Right lobe of liver (tissue), 6 donors: Measurements from ENCODE around the gene ASCL2. TPM values are rescaled to one million over a fixed set of nuclear protein-coding genes. Genes with fewer than 3 reads are reported as not detected.

Experiments
- ATAC-seq, 4 donors: fragments of 200-7000 bp; cut with Tn5 transposase; one replicate each; pipeline ENCODE4 v1.9.1; 2020; ENCODE audit warnings: mild to moderate bottlenecking in 4 of 4, moderate library complexity in 4 of 4
- DNase-seq, 3 donors: peaks; one replicate each; pipeline ENCODE4 v3.0.0-alpha.2; 2020
- H3K27ac ChIP-seq, 3 donors: fragments of 200-600 bp; one replicate each; pipeline ENCODE4 v1.8.0; 2022
- H3K27me3 ChIP-seq, 2 donors: fragments of 200-600 bp; one replicate each; pipeline ENCODE4 v1.8.0; 2022
- H3K36me3 ChIP-seq, 4 donors: fragments of 200-600 bp; sonication (generic) in 1 of 4; one replicate each; pipeline versions ENCODE4 v1.5.1 to v1.8.0; 2017 to 2022; ENCODE audit warnings: control low read depth in 1 of 4
- H3K4me1 ChIP-seq, 4 donors: fragments of 200-600 bp; sonication (generic) in 1 of 4; one replicate each; pipeline versions ENCODE4 v1.5.1 to v1.8.0; 2017 to 2022; ENCODE audit warnings: control low read depth in 1 of 4
- H3K4me3 ChIP-seq, 3 donors: fragments of 200-600 bp; one replicate each; pipeline ENCODE4 v1.8.0; 2022
- H3K9me3 ChIP-seq, 4 donors: fragments of 200-600 bp; sonication (generic) in 1 of 4; one replicate each; pipeline versions ENCODE4 v1.5.1 to v1.8.0; 2017 to 2022; ENCODE audit warnings: control low read depth in 1 of 4
- CTCF ChIP-seq, 4 donors: fragments of 200-600 bp in 3 of 4; fragments of 450-650 bp in 1 of 4; IDR thresholded peaks; one replicate each; pipeline versions ENCODE4 v1.5.1 to v1.8.0; 2016 to 2022; ENCODE audit warnings: antibody characterized with exemption in 4 of 4, mild to moderate bottlenecking in 2 of 4
- POLR2A ChIP-seq: fragments of 450-650 bp; IDR thresholded peaks from one replicate; pipeline ENCODE4 v1.6.1; 2017; ENCODE audit warnings: antibody characterized with exemption, mild to moderate bottlenecking
- whole genome bisulfite sequencing: methylation state at CpG from one replicate; pipeline ENCODE4 v1.1.6; 2018; ENCODE audit warnings: low coverage, low lambda C conversion rate; ENCODE audit not compliant: insufficient coverage; ENCODE audit errors: missing lambda C conversion rate; 5-methylcytosine and 5-hydroxymethylcytosine counted together
- intact Hi-C, 2 donors: fragments of 100-400 bp; cut with DNase I; formaldehyde crosslinking; loops; one replicate each; pipeline versions ENCODE4 v1.11.2 to v1.14.1; 2022
- total RNA-seq, 6 experiments: library from RNA; depleted of rRNA in 2 of 6; stranded (reverse); fragments of >200 nt in 2 of 6; fragmentation: NEBNext Ultra II Directional in 3 of 6; extraction: Animal tissue kit (Norgen Biotek cat#: 25700) in 3 of 6; gene quantifications; one replicate each; pipeline versions ENCODE4 v1.1.0 to v1.2.4, GENCODE V29; 2016 to 2023
- donor health status: DM: no; HTN: yes; CAD: no.
- donor health status: DM: no; HTN: no; CAD: no.
- donor health status: DM: no; HTN: no; CAD: no.
- donor health status: DM: no; HTN: yes; CAD: no.
- donor health status: DM: no; HTN: yes; CAD: no.

Gene ASCL2
- total RNA-seq, 6 experiments from 2014 or later = 0.42 to 0.81 (median 0.64) TPM

- intact Hi-C loops = no loop called here
- peak overlapping the region; percentile 5 to 24 (median 15) for H3K27ac ChIP-seq
- no peak for DNase-seq
Observed at GRCh38 chr11:2235588-2236326, 34.6 kb downstream of the ASCL2 start.

GRCh38 chr11:2234963-2235362 lies 35.4 kb downstream of the ASCL2 start:
- WGBS = 20% methylated on average over 1 of the region's 10 CpGs
- H3K36me3 ChIP-seq = no peaks in the 10 kb centered on the region
- intact Hi-C loops = no loop called here
- TF ChIP-seq CTCF (IDR thresholded peaks at IDR 0.05) (no peak), POLR2A (no peak)
- H3K4me1 ChIP-seq = no peaks in the 10 kb centered on the region
- no peaks in the 10 kb centered on the region for H3K9me3 ChIP-seq
- ATAC-seq (peak; percentile 44 to 62 (median 50)), DNase-seq (no peak)
- H3K27me3 ChIP-seq = no peaks in the 10 kb centered on the region
- no peak overlapping the region for H3K4me3 ChIP-seq
- H3K27ac ChIP-seq = no peak overlapping the region

More at GRCh38 chr11:2235588-2236326, 34.6 kb downstream of the ASCL2 start:
- TF ChIP-seq CTCF (IDR thresholded peaks at IDR 0.05) = no peak
- TF ChIP-seq POLR2A = no peak
- Histone ChIP-seq H3K9me3 (no peaks in the 10 kb centered on the region), H3K4me1 (no peaks in the 10 kb centered on the region), H3K27me3 (no peaks in the 10 kb centered on the region), H3K4me3 (no peak overlapping the region), H3K36me3 (no peaks in the 10 kb centered on the region)
- ATAC-seq = peak; percentile 69 to 90 (median 84)
- 70% methylated on average over 8 of the region's 14 CpGs for WGBS

DNA sequence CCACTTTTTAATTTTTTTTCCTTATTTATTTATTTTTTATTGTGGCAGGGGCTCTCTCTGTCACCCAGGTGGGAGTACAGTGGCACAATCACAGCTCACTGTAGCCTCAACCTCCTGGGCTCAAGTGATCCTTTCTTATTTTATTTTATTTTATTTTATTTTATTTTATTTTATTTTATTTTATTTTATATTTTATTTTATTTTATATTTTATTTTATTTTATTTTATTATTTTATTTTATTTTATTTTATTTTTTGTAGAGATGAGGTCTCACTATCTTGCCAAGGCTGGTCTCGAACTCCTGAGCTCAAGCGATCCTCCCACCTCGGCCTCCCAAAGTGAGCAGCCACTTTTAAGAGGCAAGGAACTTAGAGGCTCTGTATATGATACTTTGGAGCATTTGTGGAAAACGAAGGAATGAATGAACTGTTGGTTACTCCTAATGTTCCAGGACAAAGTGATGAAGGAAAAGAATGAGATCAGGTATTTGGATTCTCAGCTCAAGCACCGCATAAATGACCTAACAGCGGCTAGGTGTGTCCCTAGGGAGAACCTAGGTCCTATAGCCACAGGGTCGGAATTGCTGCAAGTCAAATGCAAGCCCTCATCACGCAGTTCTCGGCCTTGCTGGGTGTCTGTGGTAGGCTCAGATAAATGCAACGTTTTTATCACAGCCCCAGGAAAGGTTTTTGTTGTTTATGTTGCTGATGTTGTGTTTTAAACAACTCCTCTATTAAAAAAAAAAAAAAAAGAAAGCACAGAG lies 36.5 kb downstream of the ASCL2 start:
- no peak for ATAC-seq
- no peaks in the 10 kb centered on the region for H3K9me3 ChIP-seq
- intact Hi-C loops = no loop called here
- DNase-seq = no peak
- H3K36me3 ChIP-seq = no peaks in the 10 kb centered on the region
- no peaks in the 10 kb centered on the region for H3K27me3 ChIP-seq
- H3K27ac ChIP-seq = no peak overlapping the region
- H3K4me1 ChIP-seq = no peaks in the 10 kb centered on the region
- TF ChIP-seq POLR2A = no peak
- TF ChIP-seq CTCF (IDR thresholded peaks at IDR 0.05) = no peak
- H3K4me3 ChIP-seq = no peak overlapping the region
- WGBS = 57% methylated on average over 8 of the region's 10 CpGs

GRCh38 chr11:2229713-2230297 lies 40.6 kb downstream of the ASCL2 start:
- Histone ChIP-seq H3K9me3 (no peaks in the 10 kb centered on the region), H3K4me1 (no peaks in the 10 kb centered on the region), H3K36me3 (no peaks in the 10 kb centered on the region), H3K27me3 (no peaks in the 10 kb centered on the region), H3K27ac (no peak overlapping the region), H3K4me3 (no peak overlapping the region)
- TF ChIP-seq POLR2A = no peak
- no peak for TF ChIP-seq CTCF (IDR thresholded peaks at IDR 0.05)
- WGBS = 90% methylated on average over 2 of the region's 2 CpGs
- ATAC-seq (no peak), DNase-seq (no peak)
- intact Hi-C loops = no loop called here
